K562 (cell line): ENCODE results near the gene PIGV. TPM values are rescaled to one million over a fixed set of nuclear protein-coding genes. Genes with fewer than 3 reads are reported as not detected.

ENCODE experiments used
- FOXK2 ChIP-seq, 2 experiments: fragments of 450-650 bp; IDR thresholded peaks in 1 of 2; conservative IDR thresholded peaks in 1 of 2; 2 replicates each; pipeline ENCODE4 v1.6.1; 2016; ENCODE audit warnings: low read depth in 2 of 2, mild to moderate bottlenecking in 1 of 2
- HDAC6 ChIP-seq: IDR thresholded peaks from 2 replicates; pipeline ENCODE4 v1.6.1; 2012; ENCODE audit warnings: low read depth, mild to moderate bottlenecking, control low read depth, inconsistent platforms, low read length, moderate library complexity
- HNRNPH1 ChIP-seq: fragments of 200-400 bp; formaldehyde crosslinking; optimal IDR thresholded peaks from 2 replicates; pipeline ENCODE3; 2017; ENCODE audit warnings: low read depth, mild to moderate bottlenecking, low read length, moderate library complexity
- MCM5 ChIP-seq: fragments of 450-650 bp; IDR thresholded peaks from 2 replicates; pipeline ENCODE4 v1.6.1; 2016; ENCODE audit warnings: low read depth
- NFIX ChIP-seq: fragments of 250-450 bp; sonication (Bioruptor Pico); IDR thresholded peaks from 2 replicates; pipeline ENCODE4 v1.4.0; 2020; ENCODE audit warnings: low read depth, mild to moderate bottlenecking, moderate library complexity
- TAL1 ChIP-seq: fragments of 450-650 bp; IDR thresholded peaks from 2 replicates; pipeline ENCODE4 v1.6.1; 2016; ENCODE audit warnings: mild to moderate bottlenecking
- USF2 ChIP-seq: sonication (generic); formaldehyde crosslinking; IDR thresholded peaks from 2 replicates; pipeline ENCODE4 v1.5.0; 2020; ENCODE audit warnings: missing genetic modification reagents
- ZBTB17 ChIP-seq: fragments of 450-650 bp; formaldehyde crosslinking; IDR thresholded peaks from 2 replicates; pipeline ENCODE4 v1.4.0; 2020; ENCODE audit warnings: mild to moderate bottlenecking
- ZNF282 ChIP-seq: sonication (generic); formaldehyde crosslinking; IDR thresholded peaks from 2 replicates; pipeline ENCODE4 v1.8.1; 2023; ENCODE audit warnings: missing genetic modification reagents
- ZNF354B ChIP-seq: fragments of 250-450 bp; sonication (Bioruptor Pico); IDR thresholded peaks from 2 replicates; pipeline ENCODE4 v1.4.0; 2020
- ZNF57 ChIP-seq: fragments of 450-650 bp; formaldehyde crosslinking; IDR thresholded peaks from 2 replicates; pipeline ENCODE4 v1.4.0; 2020; ENCODE audit warnings: mild to moderate bottlenecking, moderate library complexity
- ZNF79 ChIP-seq: fragments of 250-450 bp; sonication (Bioruptor Pico); IDR thresholded peaks from 2 replicates; pipeline ENCODE4 v1.4.0; 2020; ENCODE audit warnings: low read depth, mild to moderate bottlenecking, moderate library complexity
- polyA plus RNA-seq, 8 experiments: library from polyadenylated mRNA; depleted of rRNA in 4 of 8; stranded (reverse) in 5 of 8; unstranded in 3 of 8; fragments of >200 nt; fragmentation: Nextera tagmentation in 2 of 8; fragmentation: Illumina TruSeq in 1 of 8; extraction: Ambion mirVana in 2 of 8; extraction: Trizol in 1 of 8; gene quantifications; 2 replicates each; pipeline versions ENCODE4 v1.2.1 to v1.2.3, GENCODE V29; 2011 to 2014; ENCODE audit warnings: inconsistent platforms in 1 of 8, missing spikeins in 1 of 8
- total RNA-seq, 7 experiments: library from RNA; depleted of rRNA in 6 of 7; stranded (reverse); fragments of >200 nt in 6 of 7; fragmentation: Illumina TruSeq in 2 of 7; extraction: Trizol in 2 of 7; gene quantifications; 2 replicates each; pipeline versions ENCODE4 v1.2.1 to v1.2.3, GENCODE V29; 2011 to 2021; ENCODE audit warnings: low replicate concordance in 1 of 7
- TF ChIP-seq, protein P1 (sequence below): fragments of 250-450 bp; sonication (Bioruptor Pico); IDR thresholded peaks from 2 replicates; pipeline ENCODE4 v1.8.0; 2022; ENCODE audit warnings: moderate library complexity, mild to moderate bottlenecking, inconsistent platforms
- TF ChIP-seq, protein P2 (sequence below): fragments of 450-650 bp; formaldehyde crosslinking; IDR thresholded peaks from 2 replicates; pipeline ENCODE4 v1.4.0; 2020; ENCODE audit warnings: mild to moderate bottlenecking
- TF ChIP-seq, protein P3 (sequence below): fragments of 450-650 bp; IDR thresholded peaks from 2 replicates; pipeline ENCODE4 v1.6.1; 2016; ENCODE audit warnings: mild to moderate bottlenecking, moderate library complexity

PIGV gene
- total and polyA plus RNA-seq, 9 of the 15 experiments (the other 6 are each of a cell fraction or from before 2014, with no cell fraction given): 8.4 to 21.8 (median 11.7) TPM

- TF ChIP-seq ZNF354B (CRISPR knock-in tag) (no peak), TAL1 (no peak), NFIX (no peak), ZNF282 (CRISPR knock-in tag) (no peak), ZNF57 (no peak), HDAC6 (no peak), HNRNPH1 (no peak), USF2 (CRISPR knock-in tag) (no peak), ZNF79 (no peak), ZBTB17 (no peak), FOXK2 (conservative IDR thresholded peaks at IDR 0.05 in 1 of 2, IDR thresholded peaks at IDR 0.05 in 1 of 2; ENCODE audit: low read depth in 2 of 2) (no peak), MCM5 (no peak)
- TF ChIP-seq, protein P1, sequence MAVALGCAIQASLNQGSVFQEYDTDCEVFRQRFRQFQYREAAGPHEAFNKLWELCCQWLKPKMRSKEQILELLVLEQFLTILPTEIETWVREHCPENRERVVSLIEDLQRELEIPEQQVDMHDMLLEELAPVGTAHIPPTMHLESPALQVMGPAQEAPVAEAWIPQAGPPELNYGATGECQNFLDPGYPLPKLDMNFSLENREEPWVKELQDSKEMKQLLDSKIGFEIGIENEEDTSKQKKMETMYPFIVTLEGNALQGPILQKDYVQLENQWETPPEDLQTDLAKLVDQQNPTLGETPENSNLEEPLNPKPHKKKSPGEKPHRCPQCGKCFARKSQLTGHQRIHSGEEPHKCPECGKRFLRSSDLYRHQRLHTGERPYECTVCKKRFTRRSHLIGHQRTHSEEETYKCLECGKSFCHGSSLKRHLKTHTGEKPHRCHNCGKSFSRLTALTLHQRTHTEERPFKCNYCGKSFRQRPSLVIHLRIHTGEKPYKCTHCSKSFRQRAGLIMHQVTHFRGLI (CRISPR knock-in tag): no peak
- TF ChIP-seq, protein P2, sequence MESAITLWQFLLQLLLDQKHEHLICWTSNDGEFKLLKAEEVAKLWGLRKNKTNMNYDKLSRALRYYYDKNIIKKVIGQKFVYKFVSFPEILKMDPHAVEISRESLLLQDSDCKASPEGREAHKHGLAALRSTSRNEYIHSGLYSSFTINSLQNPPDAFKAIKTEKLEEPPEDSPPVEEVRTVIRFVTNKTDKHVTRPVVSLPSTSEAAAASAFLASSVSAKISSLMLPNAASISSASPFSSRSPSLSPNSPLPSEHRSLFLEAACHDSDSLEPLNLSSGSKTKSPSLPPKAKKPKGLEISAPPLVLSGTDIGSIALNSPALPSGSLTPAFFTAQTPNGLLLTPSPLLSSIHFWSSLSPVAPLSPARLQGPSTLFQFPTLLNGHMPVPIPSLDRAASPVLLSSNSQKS (CRISPR knock-in tag): no peak
- TF ChIP-seq, protein P3, sequence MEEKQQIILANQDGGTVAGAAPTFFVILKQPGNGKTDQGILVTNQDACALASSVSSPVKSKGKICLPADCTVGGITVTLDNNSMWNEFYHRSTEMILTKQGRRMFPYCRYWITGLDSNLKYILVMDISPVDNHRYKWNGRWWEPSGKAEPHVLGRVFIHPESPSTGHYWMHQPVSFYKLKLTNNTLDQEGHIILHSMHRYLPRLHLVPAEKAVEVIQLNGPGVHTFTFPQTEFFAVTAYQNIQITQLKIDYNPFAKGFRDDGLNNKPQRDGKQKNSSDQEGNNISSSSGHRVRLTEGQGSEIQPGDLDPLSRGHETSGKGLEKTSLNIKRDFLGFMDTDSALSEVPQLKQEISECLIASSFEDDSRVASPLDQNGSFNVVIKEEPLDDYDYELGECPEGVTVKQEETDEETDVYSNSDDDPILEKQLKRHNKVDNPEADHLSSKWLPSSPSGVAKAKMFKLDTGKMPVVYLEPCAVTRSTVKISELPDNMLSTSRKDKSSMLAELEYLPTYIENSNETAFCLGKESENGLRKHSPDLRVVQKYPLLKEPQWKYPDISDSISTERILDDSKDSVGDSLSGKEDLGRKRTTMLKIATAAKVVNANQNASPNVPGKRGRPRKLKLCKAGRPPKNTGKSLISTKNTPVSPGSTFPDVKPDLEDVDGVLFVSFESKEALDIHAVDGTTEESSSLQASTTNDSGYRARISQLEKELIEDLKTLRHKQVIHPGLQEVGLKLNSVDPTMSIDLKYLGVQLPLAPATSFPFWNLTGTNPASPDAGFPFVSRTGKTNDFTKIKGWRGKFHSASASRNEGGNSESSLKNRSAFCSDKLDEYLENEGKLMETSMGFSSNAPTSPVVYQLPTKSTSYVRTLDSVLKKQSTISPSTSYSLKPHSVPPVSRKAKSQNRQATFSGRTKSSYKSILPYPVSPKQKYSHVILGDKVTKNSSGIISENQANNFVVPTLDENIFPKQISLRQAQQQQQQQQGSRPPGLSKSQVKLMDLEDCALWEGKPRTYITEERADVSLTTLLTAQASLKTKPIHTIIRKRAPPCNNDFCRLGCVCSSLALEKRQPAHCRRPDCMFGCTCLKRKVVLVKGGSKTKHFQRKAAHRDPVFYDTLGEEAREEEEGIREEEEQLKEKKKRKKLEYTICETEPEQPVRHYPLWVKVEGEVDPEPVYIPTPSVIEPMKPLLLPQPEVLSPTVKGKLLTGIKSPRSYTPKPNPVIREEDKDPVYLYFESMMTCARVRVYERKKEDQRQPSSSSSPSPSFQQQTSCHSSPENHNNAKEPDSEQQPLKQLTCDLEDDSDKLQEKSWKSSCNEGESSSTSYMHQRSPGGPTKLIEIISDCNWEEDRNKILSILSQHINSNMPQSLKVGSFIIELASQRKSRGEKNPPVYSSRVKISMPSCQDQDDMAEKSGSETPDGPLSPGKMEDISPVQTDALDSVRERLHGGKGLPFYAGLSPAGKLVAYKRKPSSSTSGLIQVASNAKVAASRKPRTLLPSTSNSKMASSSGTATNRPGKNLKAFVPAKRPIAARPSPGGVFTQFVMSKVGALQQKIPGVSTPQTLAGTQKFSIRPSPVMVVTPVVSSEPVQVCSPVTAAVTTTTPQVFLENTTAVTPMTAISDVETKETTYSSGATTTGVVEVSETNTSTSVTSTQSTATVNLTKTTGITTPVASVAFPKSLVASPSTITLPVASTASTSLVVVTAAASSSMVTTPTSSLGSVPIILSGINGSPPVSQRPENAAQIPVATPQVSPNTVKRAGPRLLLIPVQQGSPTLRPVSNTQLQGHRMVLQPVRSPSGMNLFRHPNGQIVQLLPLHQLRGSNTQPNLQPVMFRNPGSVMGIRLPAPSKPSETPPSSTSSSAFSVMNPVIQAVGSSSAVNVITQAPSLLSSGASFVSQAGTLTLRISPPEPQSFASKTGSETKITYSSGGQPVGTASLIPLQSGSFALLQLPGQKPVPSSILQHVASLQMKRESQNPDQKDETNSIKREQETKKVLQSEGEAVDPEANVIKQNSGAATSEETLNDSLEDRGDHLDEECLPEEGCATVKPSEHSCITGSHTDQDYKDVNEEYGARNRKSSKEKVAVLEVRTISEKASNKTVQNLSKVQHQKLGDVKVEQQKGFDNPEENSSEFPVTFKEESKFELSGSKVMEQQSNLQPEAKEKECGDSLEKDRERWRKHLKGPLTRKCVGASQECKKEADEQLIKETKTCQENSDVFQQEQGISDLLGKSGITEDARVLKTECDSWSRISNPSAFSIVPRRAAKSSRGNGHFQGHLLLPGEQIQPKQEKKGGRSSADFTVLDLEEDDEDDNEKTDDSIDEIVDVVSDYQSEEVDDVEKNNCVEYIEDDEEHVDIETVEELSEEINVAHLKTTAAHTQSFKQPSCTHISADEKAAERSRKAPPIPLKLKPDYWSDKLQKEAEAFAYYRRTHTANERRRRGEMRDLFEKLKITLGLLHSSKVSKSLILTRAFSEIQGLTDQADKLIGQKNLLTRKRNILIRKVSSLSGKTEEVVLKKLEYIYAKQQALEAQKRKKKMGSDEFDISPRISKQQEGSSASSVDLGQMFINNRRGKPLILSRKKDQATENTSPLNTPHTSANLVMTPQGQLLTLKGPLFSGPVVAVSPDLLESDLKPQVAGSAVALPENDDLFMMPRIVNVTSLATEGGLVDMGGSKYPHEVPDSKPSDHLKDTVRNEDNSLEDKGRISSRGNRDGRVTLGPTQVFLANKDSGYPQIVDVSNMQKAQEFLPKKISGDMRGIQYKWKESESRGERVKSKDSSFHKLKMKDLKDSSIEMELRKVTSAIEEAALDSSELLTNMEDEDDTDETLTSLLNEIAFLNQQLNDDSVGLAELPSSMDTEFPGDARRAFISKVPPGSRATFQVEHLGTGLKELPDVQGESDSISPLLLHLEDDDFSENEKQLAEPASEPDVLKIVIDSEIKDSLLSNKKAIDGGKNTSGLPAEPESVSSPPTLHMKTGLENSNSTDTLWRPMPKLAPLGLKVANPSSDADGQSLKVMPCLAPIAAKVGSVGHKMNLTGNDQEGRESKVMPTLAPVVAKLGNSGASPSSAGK: no peak
Measured at GRCh38 chr1:26779098-26779668, 8.6 kb upstream of the PIGV start (continued).
